GM19035 (cell line): ENCODE data around the gene LRRC58.
"Not testable (repeated sequence)": the region's sequence is repeated elsewhere in the genome, so short reads cannot be mapped to it uniquely, and the experiment has no call there.

Experiments used
- ATAC-seq: cut with Tn5 transposase; IDR thresholded peaks from one replicate; pipeline ENCODE4 v1.9.1; 2021; ENCODE audit not compliant: unreplicated experiment

The LRRC58 gene

DNA sequence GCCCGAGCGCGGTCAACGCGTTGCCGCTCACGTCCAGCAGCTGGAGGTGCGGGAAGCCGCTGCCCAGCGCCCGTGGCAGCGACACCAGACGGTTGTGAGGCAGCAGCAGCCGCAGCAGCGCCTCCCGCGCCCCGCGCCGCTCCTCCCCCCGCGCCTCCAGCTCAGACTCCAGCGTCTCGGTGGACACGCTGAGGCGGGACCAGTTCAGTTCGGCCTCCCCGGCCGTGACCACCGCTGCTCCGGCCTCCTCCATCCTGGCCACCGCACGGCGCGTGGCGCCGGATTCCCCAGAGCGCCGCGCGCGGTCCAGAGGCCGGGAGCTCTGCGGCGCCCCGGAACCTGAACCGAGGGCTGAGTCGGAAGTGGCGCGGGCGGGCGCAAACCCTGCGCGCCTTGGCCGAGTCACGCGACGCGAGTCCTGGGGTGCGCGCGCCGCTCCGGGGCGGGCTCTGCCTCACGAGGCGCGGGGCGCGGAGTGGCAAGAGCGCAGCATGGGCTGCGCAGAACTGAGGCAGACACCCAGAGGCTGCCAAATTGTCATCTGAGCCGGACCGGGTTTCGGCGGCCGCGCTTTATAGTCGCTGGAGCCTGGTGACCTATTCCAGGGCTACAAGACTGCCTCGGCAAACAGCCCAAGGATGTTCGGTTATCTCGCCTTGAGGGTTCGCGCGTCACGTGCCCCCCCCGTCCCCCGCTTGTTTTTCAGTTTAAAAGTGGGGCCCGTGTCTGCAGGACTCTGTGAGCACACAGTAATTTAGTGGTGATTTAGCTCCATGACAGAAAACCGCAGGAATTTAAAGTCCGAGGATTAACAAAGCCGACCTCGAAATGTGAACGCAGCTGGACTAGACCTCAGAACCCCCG, at the start of gene LRRC58:
LRRC58 (minus strand) TSS at position 364 of the 864 bp plus-strand sequence; CDS start at position 253, 111 bp downstream.
- ATAC-seq = peak; percentile 91

DNA sequence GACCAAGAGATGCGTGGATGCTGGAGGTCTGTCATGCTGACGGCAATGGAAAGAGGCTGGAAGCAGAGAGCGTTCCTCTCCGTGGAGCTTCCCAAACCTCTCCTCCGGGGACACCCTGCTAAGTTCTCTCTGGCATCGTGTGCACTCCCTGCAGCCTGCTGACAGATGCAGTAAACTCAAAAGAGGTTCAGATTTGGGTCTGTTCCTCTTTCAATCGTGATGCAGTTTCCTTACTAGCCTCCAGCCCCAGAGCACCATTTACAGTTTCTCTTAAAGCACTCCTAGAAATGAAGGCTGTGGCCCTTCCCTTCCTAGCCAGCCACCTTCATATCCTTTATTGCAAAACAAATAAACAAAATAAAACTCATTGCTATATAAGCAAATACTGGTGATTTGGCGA, 47.3 kb upstream of the LRRC58 start:
- no peak for ATAC-seq

DNA sequence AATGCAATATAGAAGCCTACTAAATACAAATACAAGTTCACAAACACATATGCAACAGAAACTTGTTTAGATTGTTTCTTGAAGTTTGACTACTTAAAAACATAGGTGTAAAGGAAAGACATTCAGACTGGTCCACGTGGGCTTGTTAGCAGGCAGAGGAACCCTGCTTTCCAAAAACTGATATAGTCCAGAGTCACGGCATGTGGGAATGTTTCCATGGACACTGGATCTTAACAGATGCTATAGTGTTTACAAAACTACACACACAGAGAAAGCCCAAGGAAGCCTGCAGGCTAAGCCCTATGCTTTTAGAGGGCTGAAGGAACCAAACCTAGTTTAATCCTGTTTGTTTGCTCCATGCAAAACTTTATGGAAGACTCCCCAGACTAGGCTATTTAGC, 45.2 kb upstream of the LRRC58 start:
- ATAC-seq = no peak

DNA sequence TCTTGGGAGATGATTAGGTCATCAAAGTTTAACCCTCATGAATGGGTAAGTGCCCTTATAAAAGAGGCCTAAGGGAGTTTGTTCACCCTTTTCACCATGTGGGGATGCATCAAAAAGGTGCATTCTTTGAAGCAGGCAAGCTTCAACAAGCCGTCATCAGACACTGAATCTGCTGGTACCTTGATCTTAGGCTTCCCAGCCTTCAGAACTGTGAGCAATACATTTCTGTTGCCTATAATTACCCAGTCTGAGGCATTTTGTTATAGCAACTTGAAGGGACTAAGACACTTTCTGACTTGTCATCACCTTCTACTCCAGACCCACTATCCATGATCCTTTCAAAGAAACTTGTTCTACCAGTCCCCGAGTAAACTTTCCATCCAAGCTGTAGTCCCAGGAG, 44.6 kb upstream of the LRRC58 start:
- ATAC-seq = no peak

DNA sequence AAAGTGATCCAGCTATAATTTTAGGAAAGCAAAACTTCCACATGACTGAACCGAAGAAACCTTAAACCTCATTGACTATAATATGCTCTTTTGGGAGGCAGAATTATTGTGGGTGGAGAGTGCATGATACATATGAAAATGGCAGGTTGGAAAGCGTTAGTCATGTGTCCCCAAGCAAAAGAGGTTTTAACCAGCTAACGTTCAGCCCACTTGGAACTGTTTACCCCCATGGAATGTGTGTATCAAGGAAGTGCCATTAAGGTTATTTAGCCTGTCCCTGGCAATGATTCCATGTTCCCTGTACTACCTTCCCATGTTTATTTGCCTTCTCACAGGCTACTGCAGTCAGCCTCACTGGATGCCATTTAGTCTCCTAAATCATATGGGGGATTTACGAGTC, 44.1 kb upstream of the LRRC58 start:
- no peak for ATAC-seq

DNA sequence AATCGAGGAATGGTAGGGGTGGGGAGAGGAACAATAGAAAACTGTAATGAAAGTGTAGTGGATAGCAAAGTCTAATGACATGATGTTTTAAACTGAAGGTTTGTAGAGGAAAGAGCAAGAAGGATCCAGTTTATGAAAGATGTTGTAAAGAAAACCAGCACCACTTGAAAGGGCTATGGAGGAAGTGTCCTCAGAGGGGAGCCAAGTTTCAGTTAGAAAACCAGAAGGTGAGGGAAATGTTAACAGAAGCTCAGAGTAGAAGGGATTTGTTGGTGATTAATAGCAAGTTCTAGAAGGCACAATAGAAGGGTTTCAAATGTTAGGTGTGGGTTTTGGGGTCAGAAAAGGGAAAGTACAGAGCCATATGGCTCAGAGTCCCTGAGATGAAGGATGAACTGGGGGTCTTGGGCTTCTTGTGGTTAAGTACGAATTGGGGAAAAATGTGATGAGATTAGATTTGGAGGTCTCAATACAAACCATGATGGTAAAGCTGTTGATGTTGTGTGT, 33.8 kb upstream of the LRRC58 start:
- ATAC-seq = no peak

DNA sequence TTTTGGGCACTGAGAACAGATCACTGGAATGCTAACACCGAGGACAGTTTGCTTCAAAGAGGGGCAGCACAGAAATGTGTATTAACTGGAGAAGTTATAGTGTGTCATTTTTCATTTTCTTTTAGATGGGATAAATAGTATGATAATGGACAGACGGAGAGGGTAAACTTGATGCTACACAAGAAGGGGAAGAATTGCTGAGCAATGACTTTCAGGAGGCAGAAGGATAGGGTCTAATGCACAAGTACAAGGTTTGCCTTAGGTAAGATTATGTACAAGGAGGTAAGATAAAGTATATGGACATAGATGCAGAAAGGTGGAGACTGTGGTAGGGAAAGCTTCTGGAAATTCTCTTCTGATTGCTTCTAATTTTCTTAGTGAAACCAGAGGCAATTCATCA, 32.3 kb upstream of the LRRC58 start:
- no peak for ATAC-seq

DNA sequence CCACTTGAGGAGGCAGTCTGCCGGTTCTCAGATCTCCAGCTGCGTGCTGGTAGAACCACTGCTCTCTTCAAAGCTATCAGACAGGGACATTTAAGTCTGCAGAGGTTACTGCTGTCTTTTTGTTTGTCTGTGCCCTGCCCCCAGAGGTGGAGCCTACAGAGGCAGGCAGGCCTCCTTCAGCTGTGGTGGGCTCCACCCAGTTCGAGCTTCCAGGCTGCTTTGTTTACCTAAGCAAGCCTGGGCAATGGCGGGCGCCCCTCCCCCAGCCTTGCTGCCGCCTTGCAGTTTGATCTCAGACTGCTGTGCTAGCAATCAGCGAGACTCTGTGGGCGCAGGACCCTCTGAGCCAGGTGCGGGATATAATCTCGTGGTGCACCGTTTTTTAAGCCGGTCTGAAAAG, 28.8 kb upstream of the LRRC58 start:
- ATAC-seq = not testable (repeated sequence)

DNA sequence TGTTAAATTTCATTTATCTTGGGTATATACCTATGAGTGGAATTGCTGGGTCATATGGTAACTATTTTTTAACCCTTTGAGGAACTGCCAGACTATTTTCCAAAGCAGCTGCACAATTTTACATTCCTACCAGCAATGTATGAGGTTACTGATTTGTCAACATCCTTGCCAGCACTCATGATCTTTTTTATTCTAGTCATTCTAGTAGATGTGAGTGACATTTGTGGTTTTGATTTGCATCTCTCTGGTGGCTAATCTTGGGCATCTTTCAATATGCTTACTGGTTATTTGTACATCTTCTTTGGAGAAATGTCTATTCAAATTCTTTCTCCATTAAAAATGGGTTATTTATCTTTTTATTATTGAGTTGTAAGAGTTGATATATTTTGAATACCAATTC, 21.3 kb upstream of the LRRC58 start:
- ATAC-seq = no peak

DNA sequence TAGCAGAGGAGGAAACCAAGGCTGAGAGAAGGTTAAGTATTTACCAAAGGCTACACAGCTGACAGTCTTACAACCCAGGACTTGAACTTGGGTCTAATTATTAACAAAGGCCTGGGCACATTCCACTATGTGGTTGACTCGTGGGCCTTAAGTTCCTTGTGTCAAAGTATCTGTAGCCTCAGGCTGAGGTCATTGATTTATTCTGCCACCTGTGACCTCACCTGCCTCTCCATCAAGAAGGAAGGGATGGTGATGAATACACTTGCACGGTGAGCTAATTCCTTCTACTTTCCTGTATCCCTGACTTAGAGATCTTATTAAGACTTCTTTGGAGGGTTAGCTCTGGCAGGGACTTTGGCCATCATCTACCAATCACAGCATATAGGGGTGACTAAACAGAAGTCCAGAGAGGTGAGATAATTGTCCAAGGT, 19.9 kb upstream of the LRRC58 start:
- ATAC-seq = no peak

DNA sequence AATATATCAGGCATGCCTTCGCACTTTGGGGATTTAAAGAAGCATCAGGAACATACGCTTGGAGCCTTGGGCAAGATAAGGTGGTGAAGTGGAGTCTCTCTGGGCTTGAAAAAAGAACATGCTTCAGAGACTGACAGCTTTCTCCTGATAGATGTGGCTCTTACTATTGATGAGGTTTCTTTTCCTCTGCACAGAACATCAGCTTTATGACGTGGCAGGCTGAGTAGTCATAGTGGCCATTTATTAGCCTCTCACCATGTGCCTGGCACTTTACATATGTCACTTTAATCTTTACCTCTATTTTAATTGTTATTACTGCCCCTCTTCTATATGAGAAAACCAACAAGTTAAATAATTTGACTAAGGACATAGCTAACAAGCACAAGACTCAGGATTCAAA, 19.0 kb upstream of the LRRC58 start:
- no peak for ATAC-seq

DNA sequence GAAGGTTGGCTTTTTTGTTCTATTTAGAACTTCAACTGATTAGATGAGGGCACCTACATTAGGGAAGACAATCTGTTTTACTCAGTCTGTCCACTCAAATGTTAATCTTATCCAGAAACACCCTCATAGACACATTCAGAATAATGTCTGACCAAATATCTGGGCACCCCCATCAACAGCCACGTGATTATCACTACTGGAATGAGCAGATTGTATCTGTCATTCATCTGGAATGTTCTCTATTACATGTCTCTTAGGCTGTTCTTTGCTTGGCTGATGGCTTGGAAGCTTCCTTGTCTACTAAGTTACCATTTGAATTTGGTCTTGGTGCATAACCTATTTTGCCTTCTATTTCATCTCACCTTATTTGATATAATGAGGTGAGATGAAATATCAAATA, 15.7 kb upstream of the LRRC58 start:
- no peak for ATAC-seq

DNA sequence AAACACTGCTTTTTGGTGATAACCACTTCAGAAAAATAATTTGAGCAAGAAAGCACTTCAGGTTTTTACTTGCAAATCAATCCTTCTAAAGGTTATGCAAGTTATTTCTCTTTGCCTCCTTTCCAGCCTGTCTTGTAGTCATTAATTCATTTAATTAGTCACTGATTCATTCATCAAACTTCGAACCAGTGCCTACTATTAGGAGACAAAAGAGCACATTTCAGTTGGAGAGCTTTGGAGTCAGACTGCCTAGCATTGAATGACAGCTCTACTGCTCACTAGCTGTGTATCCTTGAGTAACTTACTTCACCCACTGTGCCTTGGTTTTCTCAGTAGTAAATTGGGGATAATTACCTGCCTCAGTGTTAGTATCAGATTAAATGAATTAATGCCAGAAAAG, 14.9 kb upstream of the LRRC58 start:
- no peak for ATAC-seq

DNA sequence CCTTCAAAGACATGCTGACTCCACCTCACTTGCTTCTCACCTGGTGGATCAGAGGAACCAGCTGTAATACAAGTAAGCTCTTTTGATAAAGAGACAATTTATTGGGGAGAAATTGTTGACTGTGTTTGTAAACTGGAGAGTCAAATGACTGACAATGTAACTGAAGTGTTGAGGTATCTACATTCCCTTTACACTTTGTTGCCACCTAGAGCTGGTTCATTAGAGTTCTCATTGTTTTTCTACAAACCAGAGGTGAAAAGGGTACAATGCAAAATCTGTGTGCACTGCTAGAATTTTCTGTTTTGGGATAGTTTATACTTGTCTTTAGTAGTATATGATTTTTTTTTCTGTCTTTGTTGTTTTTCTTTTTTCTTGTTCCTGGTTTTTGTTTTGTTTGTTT, 8.7 kb upstream of the LRRC58 start:
- no peak for ATAC-seq

DNA sequence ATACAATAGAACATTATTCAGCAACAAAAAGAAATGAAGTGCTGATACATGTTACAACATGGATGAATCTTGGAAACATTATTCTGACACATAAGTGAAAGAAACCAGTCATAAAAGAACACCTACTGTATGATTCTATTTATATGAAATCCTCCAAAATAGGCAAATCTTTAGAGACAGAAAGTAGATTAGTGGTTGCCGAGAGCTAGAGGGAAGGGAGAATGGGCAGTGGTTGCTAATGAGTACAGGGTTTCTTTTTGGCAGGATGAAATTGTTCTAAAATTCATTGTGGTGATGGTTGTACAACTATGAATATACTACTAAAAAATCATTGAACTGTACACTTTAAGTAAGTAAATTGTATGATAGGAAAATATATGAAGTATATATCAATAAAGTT, 6.3 kb upstream of the LRRC58 start:
- ATAC-seq = no peak

DNA sequence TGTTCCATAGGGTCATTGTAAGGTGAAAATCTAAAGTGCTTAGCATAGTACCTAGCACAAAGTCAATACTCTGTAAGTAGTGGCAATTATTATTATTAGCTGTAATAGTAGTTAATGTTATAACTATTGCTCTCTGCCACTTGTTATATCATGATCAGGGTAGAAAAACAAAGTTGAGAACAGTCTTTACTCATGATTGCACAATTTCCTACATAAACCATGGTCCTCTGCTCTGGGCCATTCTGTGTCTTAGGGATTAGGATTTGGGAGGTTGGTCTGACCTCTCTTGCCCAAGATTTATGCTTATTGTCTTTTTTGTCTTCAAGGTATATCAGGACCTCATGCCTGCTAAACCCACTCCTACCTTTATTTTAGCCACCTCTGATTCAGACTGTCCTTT, 4.3 kb upstream of the LRRC58 start:
- no peak for ATAC-seq

DNA sequence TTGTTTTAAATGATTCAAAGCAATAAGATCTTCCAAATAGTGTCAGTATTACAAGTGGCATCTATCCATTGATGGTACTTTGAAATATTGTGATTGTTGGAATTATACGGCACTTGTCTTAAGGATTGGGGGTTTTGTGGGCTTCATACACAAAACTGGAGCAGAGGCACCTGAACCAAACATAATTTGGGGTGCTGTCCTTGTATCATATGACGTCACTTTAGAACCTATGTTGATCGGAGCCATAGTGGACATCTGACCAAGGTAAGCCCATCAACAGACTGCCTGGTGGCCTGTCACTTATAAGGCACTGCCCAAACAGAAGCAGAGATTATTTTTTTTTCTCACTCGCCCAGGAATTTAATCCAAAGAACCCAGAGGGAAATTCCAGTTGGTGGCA, 2.9 kb upstream of the LRRC58 start:
- no peak for ATAC-seq

DNA sequence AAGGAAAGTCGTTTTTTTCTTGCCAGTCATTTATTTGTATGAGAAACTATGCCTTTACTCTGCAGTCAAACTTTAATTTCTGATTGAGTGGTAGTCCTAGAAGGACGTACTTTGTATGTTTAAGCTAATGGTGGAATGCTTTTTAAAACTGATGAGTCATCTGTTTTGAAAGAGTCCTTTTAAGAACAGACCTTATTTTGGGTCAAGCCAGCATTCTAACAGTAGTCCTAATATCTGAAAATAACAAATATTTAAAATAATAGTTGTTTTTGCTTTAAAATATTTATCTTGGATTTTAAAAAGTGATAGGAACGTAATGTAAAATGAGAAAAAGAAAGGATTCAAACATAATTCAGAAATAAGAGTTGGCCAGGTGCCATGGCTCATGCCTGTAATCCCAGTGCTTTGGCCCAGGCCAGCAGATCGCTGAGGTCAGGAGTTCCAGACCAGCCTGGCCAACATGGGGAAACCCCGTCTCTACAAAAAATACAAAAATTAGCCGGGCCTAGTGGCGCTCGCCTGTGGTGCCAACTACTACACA, 1.3 kb upstream of the LRRC58 start:
- no peak for ATAC-seq

DNA sequence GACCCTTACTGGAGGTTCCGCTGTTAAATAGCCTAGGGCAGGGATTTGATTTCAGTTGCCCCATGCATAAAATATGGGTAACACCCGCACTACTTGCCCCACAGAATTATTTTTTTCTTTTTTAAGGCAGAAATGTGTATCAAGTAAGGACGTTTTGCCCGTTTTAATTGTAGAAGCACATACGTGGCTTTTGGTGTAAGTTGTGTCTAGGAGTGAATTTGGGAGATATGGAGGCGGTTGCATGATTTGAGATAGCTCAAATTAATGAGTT, 636 bp upstream of the LRRC58 start:
- ATAC-seq = no peak

DNA sequence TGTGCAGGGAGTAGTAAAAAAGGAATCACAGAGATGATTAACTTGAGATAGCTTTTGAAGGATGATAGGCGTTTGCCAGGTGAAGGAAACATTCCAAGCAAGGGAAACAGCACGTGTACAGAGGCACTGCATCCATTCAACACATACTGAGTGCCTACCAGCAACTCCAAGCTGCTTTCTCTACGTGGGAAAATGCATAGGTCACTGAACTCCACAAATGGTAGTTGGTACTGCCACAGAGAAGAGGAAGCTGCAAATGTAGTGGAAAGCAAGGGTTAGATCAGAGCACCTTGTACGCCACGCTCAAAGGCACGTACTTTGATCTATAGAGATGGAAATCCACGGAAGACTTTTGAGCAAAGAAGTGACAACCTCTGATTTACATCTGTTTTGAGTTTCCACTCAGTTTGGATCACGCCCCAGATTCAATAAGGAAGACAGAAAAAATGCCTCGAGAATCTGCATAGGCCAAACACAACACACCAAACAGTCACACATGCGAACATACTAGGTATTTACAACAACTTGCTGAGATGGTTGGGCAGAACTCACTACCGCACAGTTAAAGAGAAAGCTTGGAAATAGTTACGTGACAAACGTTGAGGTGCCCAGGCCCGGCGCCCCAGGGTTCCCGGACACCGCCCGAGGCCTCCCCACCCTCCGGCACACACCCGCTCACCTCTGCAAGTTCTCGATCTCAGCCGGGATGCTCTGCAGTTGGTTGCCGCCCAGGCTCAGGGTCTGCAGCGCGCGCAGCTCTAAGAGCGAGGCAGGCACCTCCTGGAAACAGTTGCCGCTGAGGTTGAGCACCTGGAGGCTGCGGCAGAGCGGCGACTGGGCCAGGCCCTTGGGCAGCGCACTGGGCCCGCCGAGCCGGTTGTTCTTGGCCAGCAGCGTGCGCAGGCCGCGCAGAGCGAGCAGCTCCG, 826 bp downstream of the LRRC58 start:
- peak; percentile 46 for ATAC-seq

DNA sequence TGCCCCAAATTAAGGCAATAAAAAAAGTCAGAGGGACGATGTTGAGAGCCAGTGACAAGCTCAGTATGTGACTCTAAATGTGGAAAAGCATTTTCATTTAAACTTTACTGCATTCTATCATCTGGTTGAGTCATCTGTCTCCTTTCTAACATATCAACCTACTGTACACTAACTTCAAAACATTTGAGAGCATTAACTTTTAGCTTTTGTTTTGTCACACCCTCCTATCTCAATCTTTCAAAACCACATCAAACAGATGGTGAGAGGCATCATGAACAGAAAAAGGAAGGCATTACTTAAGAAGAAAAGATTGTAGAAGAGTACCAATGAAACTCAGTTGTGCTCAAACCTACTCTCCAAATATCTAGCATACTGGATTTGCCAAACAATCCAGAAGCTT, 4.8 kb downstream of the LRRC58 start:
- no peak for ATAC-seq
